Activated CD8-positive, alpha-beta T cell treated with anti-CD3 and anti-CD28 coated beads for 36 hours (primary cell): ENCODE results near the gene SHKBP1. TPM values are rescaled to one million over a fixed set of nuclear protein-coding genes. Genes with fewer than 3 reads are reported as not detected.
A peak's percentile ranks its signal among the peaks of the same experiment; 100 is the strongest.

Source experiments
- ATAC-seq: fragments of 200-7000 bp; cut with Tn5 transposase; one replicate; pipeline ENCODE4 v1.10.0; 2021; ENCODE audit warnings: mild to moderate bottlenecking, moderate library complexity
- CTCF ChIA-PET: fragments of 350-600 bp; sonication (Branson Sonifier 250); formaldehyde crosslinking; loops from one replicate; lab custom pipeline; 2021; ENCODE audit warnings: antibody characterized with exemption; lab: Charles Lee
- POLR2A ChIA-PET: fragments of 350-600 bp; sonication (Branson Sonifier 250); formaldehyde crosslinking; loops from one replicate; lab custom pipeline; 2021; ENCODE audit warnings: antibody characterized with exemption; lab: Charles Lee
- DNase-seq: peaks from one replicate; pipeline ENCODE4 v3.0.0-alpha.2; 2020
- H3K27ac Mint-ChIP-seq: one replicate; pipeline ENCODE4 v1.8.0; 2021; ENCODE audit warnings: mild to moderate bottlenecking, mixed read lengths
- H3K27me3 Mint-ChIP-seq: one replicate; pipeline ENCODE4 v1.8.0; 2021; ENCODE audit warnings: mixed read lengths
- H3K36me3 Mint-ChIP-seq: one replicate; pipeline ENCODE4 v1.8.0; 2021; ENCODE audit warnings: low read depth, mixed read lengths
- H3K4me1 Mint-ChIP-seq: one replicate; pipeline ENCODE4 v1.8.0; 2021; ENCODE audit warnings: low read depth, mixed read lengths
- H3K4me3 Mint-ChIP-seq: one replicate; pipeline ENCODE4 v1.8.0; 2021; ENCODE audit warnings: mild to moderate bottlenecking, moderate library complexity, mixed read lengths
- H3K9me3 Mint-ChIP-seq: one replicate; pipeline ENCODE4 v1.8.0; 2021; ENCODE audit warnings: mixed read lengths
- CTCF ChIP-seq: fragments of 200-600 bp; IDR thresholded peaks from one replicate; pipeline ENCODE4 v1.8.0; 2022; ENCODE audit warnings: antibody characterized with exemption, mild to moderate bottlenecking
- intact Hi-C: fragments of 100-400 bp; cut with micrococcal nuclease; formaldehyde crosslinking; loops from one replicate; pipeline ENCODE4 v1.10.0; 2022
- total RNA-seq, 2 experiments: library from RNA; stranded (reverse); gene quantifications; one replicate each; pipeline ENCODE4 v1.2.3, GENCODE V29; 2021

SHKBP1 gene
- total RNA-seq, 2 experiments from 2014 or later, result 82.8 to 89.3 TPM

- POLR2A ChIA-PET, result no interaction called here
- intact Hi-C loops, result no loop called here
- Mint-ChIP-seq H3K9me3 (no peaks in the 10 kb centered on the region), H3K36me3 (peaks cover 35% of the 10 kb centered on the region), H3K4me3 (no peak overlapping the region), H3K27me3 (no peaks in the 10 kb centered on the region), H3K27ac (no peak overlapping the region), H3K4me1 (peaks cover 10% of the 10 kb centered on the region)
- no peak for TF ChIP-seq CTCF
- CTCF ChIA-PET, result no interaction called here
- ATAC-seq (no peak), DNase-seq (no peak)
Measured at GRCh38 chr19:40583283-40583682, 6.6 kb downstream of the SHKBP1 start.

GRCh38 chr19:40584007-40584406 lies 7.3 kb downstream of the SHKBP1 start:
- peak; percentile 17 for TF ChIP-seq CTCF
- no peak for DNase-seq
- no peak overlapping the region for H3K27ac Mint-ChIP-seq
- no peak for ATAC-seq
- CTCF ChIA-PET, result no interaction called here
- no peak overlapping the region for H3K4me3 Mint-ChIP-seq
- peaks cover 31% of the 10 kb centered on the region for H3K36me3 Mint-ChIP-seq
- POLR2A ChIA-PET, result no interaction called here
- no peaks in the 10 kb centered on the region for H3K9me3 Mint-ChIP-seq
- intact Hi-C loops, result no loop called here
- peaks cover 6% of the 10 kb centered on the region for H3K4me1 Mint-ChIP-seq
- H3K27me3 Mint-ChIP-seq, result no peaks in the 10 kb centered on the region

GRCh38 chr19:40585241-40585981 lies 8.7 kb downstream of the SHKBP1 start:
- no peaks in the 10 kb centered on the region for H3K9me3 Mint-ChIP-seq
- no peak for TF ChIP-seq CTCF
- ATAC-seq (no peak), DNase-seq (no peak)
- POLR2A ChIA-PET, result interaction anchor here (0.6 to 1.4 kb wide), 3 partner anchors 10 to 35 kb away, joined by 3 to 5 read pairs (median 3); no protein-coding TSS in a partner anchor
- H3K27ac Mint-ChIP-seq, result peak overlapping the region; percentile 39
- intact Hi-C loops, result no loop called here
- H3K36me3 Mint-ChIP-seq, result peaks cover 31% of the 10 kb centered on the region
- H3K27me3 Mint-ChIP-seq, result no peaks in the 10 kb centered on the region
- H3K4me1 Mint-ChIP-seq, result peaks cover 6% of the 10 kb centered on the region
- no peak overlapping the region for H3K4me3 Mint-ChIP-seq
- CTCF ChIA-PET, result interaction anchor here (1.1 to 1.7 kb wide), 3 partner anchors 13 to 50 kb away, joined by 4 to 5 read pairs (median 5); no protein-coding TSS in a partner anchor

- no peak for ATAC-seq
- Mint-ChIP-seq H3K27me3 (no peaks in the 10 kb centered on the region), H3K27ac (peak overlapping the region; percentile 39), H3K4me3 (no peak overlapping the region), H3K4me1 (peaks cover 6% of the 10 kb centered on the region), H3K36me3 (peaks cover 25% of the 10 kb centered on the region), H3K9me3 (no peaks in the 10 kb centered on the region)
- no peak for TF ChIP-seq CTCF
- POLR2A ChIA-PET, result interaction anchor here (0.6 to 1.4 kb wide), 2 partner anchors 11 to 34 kb away, joined by 3 to 5 read pairs; no protein-coding TSS in a partner anchor
- DNase-seq, result no peak
- CTCF ChIA-PET, result interaction anchor here (1.1 to 1.7 kb wide), 3 partner anchors 12 to 49 kb away, joined by 4 to 5 read pairs (median 5); no protein-coding TSS in a partner anchor
- intact Hi-C loops, result no loop called here
Measured at GRCh38 chr19:40585982-40586422, 9.3 kb downstream of the SHKBP1 start.

- DNase-seq (no peak), ATAC-seq (no peak)
- Mint-ChIP-seq H3K9me3 (no peaks in the 10 kb centered on the region), H3K27ac (peak overlapping the region; percentile 40), H3K27me3 (no peaks in the 10 kb centered on the region), H3K4me1 (peaks cover 6% of the 10 kb centered on the region), H3K36me3 (peaks cover 21% of the 10 kb centered on the region), H3K4me3 (no peak overlapping the region)
- POLR2A ChIA-PET, result interaction anchor here (1.4 kb wide), 1 partner anchor 11 kb away, joined by 5 read pairs; no protein-coding TSS in a partner anchor
- CTCF ChIA-PET, result interaction anchor here (1.1 to 1.7 kb wide), 3 partner anchors 12 to 48 kb away, joined by 4 to 5 read pairs (median 5); no protein-coding TSS in a partner anchor
- no peak for TF ChIP-seq CTCF
- intact Hi-C loops, result no loop called here
Measured at GRCh38 chr19:40586611-40587010, 9.9 kb downstream of the SHKBP1 start.
